NCI-H146 (cell line): ENCODE data around the gene SLC41A3.

Experiments
- DNase-seq: peaks from one replicate; lab custom pipeline; 2025; lab: John Stamatoyannopoulos, UW

The SLC41A3 gene

DNA sequence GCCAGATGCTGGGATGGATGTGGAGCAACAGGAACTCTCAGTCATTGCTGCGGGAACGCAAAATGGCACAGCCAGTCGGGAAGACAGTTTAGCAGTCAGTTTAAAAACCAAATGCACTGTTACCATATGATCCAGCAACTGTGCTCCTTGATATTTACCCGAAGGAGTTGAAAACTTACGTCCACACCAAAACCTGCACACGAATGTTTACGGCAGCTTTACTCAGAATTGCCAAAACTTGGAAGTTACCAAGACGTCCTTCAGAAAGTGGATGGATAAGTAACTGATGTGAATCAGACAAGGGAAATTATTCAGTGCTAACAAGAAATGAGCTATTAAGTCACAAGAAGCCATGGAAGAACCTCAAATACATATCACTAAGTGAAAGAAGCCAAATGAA lies 36.1 kb upstream of the SLC41A3 start:
- DNase-seq: no peak

DNA sequence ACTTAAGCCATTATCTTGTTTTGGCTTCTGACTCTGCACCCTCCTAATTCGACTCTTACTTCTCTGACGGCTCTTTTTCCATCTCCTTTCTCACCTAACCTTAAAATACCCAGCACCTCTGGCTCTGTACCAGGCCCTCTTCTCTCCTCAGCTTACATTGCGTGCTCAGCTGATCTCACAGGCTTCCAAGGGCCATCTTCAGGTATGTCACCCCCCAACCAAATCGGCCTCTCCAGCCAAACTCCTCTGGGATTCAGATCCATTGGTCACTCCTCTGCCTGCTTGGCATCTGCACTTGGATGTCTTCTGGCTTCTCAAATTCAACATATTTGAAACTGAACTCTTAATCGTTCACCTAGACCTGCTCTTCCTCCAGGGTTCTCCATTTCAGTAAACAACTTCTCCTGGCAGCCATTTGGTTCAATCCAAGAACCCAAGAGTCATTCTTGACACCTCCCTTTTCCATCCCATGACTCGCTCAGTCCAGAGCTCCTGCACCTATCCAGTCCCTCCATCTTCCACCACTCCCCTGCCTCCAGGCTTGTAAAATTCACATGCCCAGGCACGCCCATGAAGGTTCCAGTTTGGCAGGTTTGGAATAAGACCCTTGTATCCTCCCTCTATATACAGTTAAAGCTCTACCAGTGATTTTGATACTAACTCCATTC lies 35.2 kb upstream of the SLC41A3 start:
- DNase-seq: peak; percentile 13

DNA sequence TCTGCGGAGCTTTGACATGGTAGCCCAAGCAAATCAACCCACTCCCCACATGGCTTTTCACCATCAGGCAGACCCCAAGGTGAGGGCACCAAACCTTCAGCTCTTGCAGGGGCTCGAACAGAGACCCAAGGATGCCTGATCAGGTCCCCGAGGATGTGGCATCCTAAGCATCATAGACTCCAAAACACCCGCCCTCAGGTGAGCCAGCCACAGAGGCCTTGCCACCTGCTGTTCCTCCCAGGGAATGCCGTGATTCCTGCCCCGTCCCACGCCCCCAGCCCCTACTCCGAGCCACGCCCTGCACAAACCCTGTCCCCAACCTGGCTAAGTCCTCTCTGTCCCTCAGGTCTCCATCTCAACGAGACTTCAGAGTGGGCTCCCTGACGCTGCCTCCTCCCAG lies 34.7 kb upstream of the SLC41A3 start:
- DNase-seq: no peak

DNA sequence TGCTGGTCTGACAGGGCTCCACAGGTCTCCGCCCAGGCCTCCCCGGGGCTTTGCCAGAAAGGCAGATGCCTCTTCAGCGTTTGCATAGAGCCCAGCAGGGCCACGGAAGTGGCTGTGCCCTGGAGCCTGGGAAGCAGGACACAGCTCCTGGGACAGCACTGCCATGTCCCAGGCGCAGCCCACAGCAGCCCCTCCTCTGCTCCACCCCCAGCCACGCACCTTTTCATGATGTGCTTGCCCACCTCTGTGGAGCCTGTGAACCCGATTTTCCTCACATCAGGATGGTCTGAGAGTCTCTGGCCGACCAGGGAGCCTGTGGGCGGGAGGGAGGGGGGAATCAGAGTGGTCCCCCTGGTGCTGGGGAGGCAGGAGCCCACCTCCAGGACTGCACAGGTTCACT lies 33.9 kb upstream of the SLC41A3 start:
- no peak for DNase-seq

DNA sequence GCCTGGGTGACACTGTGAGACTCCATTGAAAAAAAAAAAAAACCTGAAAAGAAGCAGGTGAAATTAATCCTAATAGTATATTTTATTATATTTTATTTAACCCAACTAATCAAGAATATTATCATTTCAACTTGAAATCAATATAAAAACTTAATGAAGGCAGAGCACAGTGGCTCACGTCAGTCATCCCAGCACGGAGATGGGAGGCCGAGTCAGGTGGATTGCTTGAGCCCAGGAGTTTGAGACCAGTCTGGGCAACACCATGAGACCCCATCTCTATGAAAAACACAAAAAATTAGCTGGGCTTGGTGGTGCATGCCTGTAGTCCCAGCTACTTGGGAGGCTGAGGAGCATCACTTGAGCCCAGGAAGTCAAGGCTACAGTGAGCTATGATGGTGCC lies 33.3 kb upstream of the SLC41A3 start:
- no peak for DNase-seq

DNA sequence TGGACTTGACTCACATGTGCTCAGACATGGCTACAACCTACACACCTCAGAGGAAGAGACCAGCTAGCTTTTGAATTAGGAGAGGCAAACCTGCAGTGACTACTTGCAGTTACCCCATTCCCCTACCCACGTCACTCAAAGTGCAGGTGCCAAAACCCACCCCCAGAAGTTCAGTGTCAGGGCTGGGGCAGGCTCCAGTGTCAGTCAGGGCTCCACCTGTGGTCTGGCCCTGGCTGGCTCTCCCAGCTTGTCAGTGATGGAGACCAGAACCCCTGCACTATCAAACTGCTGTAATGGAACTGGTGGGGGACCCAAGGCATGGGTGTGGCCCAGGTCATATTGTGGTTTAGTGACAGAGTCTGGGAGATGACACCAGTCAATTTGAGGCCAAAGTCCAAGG lies 32.6 kb upstream of the SLC41A3 start:
- DNase-seq: no peak

DNA sequence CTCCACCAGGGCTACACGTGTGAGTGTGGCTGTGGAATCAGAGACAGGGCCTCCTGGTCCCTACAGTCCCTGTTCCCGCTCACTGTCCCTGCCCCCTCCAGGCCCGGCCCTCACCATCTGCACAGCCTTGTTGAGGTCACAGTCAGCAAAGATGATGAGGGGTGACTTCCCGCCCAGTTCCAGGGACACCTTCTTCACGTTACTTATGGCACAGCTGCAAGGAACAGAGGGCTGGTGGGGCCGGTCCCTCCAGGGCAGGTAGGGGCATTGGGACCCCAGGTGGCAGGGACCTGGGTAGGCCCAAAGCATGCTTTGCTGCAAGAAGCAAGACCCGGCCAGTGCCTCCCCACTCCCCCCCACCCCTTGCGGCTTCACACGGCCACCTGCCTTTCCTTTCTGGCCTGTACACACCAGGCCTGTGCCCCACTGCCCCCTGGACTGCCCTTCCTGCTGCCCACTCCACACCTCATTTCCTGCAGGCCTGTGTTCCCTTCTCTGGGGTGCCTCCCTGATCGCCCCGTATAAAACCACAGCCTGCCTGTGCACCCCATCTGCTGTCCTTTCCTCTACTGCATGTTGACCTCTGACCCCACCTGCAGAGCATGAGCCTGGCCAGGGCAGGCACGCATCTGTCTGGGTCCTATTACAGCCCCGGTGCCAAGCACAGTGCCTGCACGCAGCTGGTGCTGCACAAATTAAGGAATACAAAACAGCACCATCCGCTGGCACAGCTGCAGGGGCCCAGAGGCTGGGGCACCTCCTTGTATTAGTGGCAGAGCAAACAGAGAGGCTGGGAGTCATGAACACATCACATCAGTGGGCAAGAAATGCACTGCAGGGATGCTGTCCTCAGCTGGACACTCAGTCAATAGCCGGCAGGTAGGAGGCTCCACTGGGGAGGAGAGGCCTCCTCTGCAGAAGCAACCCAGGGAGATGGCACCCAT lies 30.8 kb upstream of the SLC41A3 start:
- peak; percentile 62 for DNase-seq

DNA sequence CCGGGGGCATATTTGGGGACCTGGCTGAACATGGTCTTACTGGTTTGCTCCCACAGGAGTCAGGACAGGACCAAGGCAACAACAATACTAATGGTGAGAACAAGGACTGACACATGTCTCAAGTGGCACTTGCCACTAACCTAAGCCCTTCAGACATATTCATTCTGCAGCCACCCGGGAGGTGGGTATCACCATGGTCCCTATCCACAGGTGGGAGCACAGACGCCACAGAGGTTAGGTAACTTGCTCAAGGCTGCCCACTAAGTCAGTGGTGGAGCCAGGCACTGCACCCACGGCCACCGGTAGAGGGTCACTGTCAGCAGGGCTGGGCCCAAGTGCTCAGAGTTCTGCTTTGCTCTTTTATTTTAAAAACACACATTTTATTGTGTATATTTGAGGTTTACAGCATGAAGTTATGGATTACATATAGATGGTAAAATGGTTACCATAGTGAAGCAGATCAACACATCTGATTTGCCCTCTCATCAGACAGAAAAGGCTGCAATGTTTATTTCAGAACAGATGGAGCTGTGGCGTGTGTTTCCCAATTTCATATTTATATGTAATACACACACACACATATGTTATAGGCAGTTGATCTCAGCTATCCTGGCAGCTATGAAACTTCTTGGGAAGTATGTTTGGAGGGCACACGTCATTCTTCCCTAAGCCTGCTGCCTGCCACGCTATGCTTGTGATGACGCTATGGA lies 30.0 kb upstream of the SLC41A3 start:
- peak; percentile 43 for DNase-seq

DNA sequence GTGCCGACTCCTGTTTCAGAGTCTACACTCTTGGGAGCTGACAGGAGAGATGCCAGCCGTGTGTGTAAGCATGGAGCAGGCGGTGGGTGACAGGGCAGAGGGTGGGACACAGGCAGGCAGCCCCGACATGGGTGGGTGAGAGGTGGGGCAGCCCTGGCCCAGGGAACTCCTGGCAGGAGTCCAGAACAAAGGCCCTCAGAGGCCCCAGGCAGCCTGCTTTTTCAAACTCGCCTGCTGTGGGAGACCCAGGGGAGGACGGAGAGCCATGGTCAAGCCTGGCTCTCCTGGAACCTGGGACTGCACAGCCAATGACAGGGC lies 29.3 kb upstream of the SLC41A3 start:
- DNase-seq: no peak

DNA sequence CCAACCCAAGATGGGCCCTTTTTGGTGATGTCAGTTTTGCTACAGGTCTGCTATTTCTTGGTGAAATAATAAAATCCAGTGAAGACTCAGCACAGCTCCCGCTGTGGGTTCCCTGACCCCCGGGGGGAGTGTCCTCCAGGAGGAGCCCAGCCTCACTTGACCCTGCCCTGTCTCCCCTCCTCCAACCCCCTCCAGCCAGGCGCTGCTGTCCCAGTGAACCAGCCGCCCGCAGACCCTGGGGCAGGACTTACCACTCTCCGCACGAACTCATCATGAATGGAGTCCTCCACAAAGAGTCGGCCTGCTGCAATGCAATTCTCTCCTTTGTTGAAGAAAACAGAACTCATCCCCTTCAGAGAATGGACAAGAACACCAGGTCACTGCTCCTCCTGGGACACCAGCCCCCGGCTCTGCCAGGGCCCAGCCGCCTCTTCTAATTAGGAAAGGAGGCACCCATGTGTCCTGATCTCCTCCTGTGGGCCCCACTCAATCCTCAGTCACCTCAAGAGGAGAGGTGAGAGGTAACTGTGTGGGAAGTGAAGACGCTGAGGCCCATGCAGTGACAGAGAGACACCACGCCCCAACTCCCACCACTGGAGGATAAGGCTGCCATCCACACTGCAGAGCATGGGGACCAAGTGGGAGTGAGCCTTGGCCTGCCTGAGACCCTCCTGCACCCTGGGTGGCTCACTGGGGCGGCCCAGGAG lies 28.8 kb upstream of the SLC41A3 start:
- DNase-seq: no peak

DNA sequence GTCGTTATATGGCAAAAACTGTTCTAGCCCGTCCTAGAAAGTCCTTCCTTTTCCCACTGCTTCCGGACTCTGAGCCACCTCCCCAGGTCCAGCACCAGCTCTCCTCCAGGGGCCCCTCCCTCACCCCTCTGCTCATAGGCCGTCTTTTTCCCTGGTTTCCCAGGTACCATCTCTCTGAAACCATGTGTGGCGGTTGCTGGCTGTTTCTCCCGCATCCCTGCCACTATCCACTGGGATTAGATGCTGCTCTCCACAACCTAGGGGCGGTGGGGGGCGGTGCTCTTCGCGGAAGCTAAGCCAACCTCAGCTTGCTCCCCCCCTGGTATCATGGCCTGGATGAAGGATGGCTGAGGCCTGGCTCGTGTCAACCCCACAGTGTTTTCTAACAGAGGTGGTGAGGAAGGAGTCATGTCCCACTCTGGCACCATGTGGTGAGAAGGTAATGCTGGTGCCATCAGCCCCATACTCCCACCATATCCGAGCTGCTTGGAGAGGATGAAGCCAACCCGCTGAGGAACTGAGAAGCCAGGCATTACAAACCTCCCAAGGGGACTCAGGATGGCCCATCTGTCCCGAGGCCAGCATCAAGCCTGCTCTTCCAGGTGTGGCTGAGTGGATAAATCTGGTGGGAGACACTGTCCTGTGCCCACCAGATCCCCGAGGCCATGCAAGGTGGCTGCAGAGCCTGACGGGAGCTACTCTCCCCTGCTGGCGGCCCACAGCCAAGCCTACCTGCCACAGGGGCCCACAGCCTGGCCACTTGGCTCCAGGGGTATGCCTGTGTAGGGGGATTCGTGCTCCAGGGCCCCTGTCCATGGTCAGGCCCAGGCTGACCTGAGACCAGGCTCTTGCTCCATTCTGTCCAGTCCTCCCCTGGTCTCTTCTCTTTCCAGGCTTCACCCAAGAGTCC lies 27.9 kb upstream of the SLC41A3 start:
- DNase-seq: no peak

DNA sequence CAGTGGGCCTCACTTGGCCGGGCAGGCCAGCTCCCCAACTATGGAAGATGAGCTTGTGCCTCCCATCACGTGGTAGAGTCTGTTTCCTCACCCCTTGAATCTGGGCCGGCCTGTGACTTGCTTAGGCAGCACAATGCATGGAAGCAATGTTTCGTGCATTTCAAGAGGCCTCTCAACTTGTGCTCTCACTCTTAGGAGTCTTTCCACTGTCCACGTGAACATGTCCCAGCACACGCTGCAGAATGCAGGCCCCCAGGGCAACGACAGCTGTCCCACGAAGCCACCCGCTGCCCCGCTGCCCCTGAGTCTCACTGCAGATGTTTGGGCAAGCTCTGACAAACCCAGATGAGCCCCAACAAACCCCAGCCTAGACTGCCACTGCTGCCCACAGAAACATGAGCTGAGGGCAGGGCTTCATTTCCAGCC lies 27.2 kb upstream of the SLC41A3 start:
- no peak for DNase-seq

DNA sequence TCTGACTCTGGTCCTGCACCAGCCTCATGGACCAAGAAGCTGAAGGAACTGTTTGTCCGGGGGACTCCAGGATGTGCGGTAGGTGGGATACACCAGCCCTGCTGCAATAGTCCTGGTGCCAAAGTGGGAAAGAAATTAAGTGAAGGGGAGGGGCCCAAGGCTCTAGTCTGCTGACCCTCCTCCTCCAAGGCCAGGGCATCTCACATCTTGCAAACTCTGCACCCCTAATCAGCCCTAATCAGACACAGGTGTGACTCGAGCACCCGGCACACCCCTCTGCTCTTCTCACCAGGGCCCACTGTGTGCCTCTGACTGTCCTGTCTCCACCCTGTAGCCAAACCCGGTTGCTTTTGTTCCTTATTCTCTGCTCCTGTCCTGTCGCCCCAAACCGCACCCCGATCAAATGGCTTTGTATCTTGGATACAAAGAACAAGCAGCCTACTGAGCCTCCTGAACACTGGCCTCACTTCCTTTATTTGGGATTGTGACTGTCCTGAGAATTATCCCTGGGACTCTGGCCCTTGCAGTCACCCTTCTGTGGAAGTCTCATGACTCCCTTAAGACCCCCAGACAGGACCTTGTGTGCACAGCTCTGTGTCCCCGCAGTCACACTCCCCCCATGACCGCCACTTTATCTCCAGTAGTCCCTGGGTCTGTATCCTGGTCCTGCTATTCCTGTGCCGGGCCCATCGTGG lies 26.7 kb upstream of the SLC41A3 start:
- no peak for DNase-seq

DNA sequence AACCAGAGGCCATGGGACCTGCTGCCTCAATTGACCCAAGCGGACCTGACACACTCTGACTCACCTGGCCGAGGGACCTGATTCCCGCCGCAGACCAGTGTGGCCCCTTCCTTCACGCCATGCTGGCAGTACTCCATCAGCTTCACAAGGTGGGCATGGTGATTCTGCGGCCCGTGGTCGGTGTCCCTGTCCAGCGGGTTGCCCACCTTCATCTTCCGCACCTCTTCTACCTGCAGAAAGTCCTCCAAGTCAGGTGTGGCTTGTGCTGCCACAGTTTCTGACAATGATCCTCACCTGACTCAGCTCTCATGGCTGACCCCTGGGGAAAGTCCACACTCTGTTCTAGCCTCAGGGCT lies 25.9 kb upstream of the SLC41A3 start:
- no peak for DNase-seq

DNA sequence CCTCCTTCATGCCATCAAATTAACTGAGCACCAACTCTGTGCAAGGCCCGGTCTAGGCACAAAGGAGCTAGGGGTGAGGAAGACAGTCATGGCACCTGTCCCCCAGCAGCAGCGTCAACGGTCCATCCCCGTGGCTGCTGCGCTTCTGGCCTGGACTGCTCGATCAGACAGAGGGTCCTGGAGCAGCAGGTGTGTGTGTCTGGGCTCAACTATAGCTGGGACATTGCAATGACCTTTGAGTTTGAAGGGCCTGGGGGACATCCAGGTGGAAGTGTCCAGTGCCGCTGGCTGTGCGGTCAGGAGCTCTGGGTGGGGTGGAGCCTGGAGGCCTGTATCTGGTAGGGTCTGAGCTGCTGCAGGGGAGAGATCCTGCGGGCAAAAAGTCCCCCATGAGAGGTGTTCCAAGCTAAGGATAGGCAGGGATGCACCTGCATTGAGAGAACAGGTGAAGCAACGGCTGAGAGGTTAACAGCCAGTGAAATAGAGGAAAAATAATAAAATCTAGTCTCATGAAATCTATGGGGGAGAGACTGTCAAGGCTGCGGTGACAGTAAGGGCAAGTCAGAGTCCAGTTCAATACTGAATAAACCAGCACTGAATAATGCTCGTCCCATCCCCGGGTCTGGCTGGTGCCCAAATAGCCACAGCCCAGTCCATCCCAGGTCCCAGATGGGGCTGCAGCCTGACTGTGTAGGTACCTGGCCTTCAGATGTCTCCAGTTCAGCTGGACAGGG lies 25.4 kb upstream of the SLC41A3 start:
- DNase-seq: no peak

DNA sequence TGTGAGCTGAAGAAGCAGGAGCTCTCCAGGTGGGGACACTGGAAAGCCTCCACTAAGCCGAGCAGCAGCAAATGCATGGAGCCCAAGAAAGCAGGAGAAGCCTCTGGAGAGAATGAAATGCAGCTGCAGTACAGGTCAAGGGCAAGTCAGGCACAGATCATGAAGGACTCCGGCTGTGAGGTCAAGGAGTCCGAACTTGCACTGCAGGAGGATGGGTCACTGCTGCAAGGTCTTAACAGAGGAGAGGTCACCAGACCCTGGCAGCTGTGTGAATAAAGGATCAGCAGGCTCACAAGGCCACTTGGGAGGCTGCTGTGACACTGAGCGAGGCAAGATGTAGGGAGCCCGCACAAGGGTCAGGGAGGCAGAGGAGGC lies 24.7 kb upstream of the SLC41A3 start:
- DNase-seq: no peak

DNA sequence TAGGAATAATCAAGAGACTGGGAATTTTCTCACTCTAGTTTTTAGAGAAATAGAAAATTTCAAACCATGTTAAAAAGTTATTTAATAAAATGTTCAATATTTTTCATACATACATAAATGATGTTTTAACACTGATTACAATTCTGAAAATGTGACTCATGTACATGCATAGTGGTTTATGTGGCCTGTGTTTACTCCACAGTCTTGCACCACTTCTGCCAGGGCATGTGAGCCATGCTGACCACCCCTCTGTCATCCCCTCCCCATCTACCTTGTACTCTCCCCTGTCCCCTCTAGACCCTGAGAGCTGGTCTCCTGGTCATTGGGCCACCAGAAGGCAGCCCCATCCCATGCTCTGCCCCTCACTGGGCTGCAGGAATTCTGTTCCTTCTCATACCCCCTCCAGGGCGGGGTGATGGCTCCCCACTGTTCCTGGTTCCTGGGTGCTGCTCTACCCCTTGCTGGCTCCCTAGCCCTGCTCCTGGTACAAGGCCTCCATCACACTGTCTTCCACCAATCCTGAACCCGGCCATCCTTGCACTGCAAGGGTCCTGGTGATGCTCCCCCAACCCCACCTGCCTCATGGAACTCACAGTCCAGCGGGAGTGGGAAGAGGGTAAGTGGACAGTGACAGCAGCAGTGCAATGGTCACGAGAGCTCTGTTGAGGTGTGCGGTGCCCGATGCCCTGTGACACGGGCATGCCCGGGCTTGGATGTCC lies 24.2 kb upstream of the SLC41A3 start:
- no peak for DNase-seq

DNA sequence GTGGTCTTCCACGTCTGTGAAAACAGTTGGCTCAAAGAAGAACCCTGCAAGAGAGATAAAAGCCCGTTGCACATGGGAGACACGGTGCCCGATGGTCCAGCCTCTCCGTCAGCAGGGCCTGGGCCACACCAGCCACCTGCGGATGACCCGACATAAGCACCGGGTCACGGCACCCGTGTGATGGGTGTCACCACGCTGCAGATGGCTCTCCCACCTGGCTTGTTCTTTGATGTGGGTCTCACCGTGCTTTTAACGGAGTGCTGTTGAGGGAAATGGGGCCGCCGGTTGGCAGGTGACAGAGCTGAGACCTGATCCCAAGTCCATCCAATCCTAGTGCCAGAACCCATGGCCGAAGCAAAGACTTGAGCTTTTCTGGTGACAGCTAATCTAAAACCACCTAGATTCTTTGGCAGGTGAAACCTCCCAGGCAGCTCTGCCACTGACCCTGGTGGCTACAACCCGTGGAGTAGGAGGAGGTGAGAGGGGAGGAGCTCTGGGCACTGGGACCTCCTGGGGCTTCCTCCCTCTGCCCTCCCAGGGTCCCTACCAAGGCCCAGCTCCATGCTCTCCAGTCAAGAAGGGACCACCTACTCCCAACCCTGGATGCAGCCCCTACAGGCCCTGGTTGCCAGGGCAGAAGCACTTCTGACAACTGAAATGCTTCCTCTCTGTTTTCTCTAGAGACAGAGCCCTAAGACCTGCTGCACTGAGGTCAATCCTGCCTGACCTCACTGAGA lies 23.4 kb upstream of the SLC41A3 start:
- no peak for DNase-seq
